ENCODE data around the gene TRIM54. TPM values are rescaled to one million over a fixed set of nuclear protein-coding genes. Genes with fewer than 3 reads are reported as not detected.

Gene TRIM54
- total RNA-seq, 2 donors from 2014 or later = 97.2 to 136 TPM

- no peaks in the 10 kb centered on the region for H3K36me3 ChIP-seq
- peaks cover 0 to 19% of the 10 kb centered on the region in 2 donors for H3K4me1 ChIP-seq
- DNase-seq (ENCODE audit: low spot score) = no peak
- no peaks in the 10 kb centered on the region for H3K9me3 ChIP-seq
- no peak overlapping the region for H3K4me3 ChIP-seq
- H3K27me3 ChIP-seq = no peaks in the 10 kb centered on the region
- peak overlapping the region; percentile 84 to 96 for H3K27ac ChIP-seq
- TF ChIP-seq CTCF (IDR thresholded peaks at IDR 0.05) = no peak
Observed at GRCh38 chr2:27281442-27281841, 787 bp upstream of the TRIM54 start.

GRCh38 chr2:27282892-27283291 is 663 bp downstream of the TRIM54 start:
- no peak for TF ChIP-seq CTCF (IDR thresholded peaks at IDR 0.05)
- no peaks in the 10 kb centered on the region for H3K36me3 ChIP-seq
- peak overlapping the region; percentile 48 to 65 for H3K4me3 ChIP-seq
- DNase-seq (ENCODE audit: low spot score) = no peak
- H3K9me3 ChIP-seq = no peaks in the 10 kb centered on the region
- H3K4me1 ChIP-seq = peaks cover 0 to 32% of the 10 kb centered on the region in 2 donors
- H3K27ac ChIP-seq = peak overlapping the region; percentile 84 to 96
- H3K27me3 ChIP-seq = no peaks in the 10 kb centered on the region

GRCh38 chr2:27284996-27285395 is 2.8 kb downstream of the TRIM54 start:
- Histone ChIP-seq H3K36me3 (no peaks in the 10 kb centered on the region), H3K4me3 (peak overlapping the region; percentile 48 to 65), H3K4me1 (peaks cover 0 to 42% of the 10 kb centered on the region in 2 donors), H3K9me3 (no peaks in the 10 kb centered on the region), H3K27me3 (no peaks in the 10 kb centered on the region), H3K27ac (peak overlapping the region; percentile 84 to 96)
- DNase-seq (ENCODE audit: low spot score) = no peak
- no peak for TF ChIP-seq CTCF (IDR thresholded peaks at IDR 0.05)

GRCh38 chr2:27285481-27285880 is 3.3 kb downstream of the TRIM54 start:
- no peaks in the 10 kb centered on the region for H3K36me3 ChIP-seq
- DNase-seq (ENCODE audit: low spot score) = no peak
- peak overlapping the region in 1 of 2 donors; percentile 19 for H3K27ac ChIP-seq
- H3K27me3 ChIP-seq = no peaks in the 10 kb centered on the region
- H3K4me1 ChIP-seq = peaks cover 0 to 37% of the 10 kb centered on the region in 2 donors
- H3K9me3 ChIP-seq = no peaks in the 10 kb centered on the region
- peak overlapping the region; percentile 48 to 65 for H3K4me3 ChIP-seq
- no peak for TF ChIP-seq CTCF (IDR thresholded peaks at IDR 0.05)

- TF ChIP-seq CTCF (IDR thresholded peaks at IDR 0.05) = no peak
- no peaks in the 10 kb centered on the region for H3K9me3 ChIP-seq
- no peaks in the 10 kb centered on the region for H3K27me3 ChIP-seq
- H3K36me3 ChIP-seq = no peaks in the 10 kb centered on the region
- peaks cover 0 to 35% of the 10 kb centered on the region in 2 donors for H3K4me1 ChIP-seq
- no peak overlapping the region for H3K4me3 ChIP-seq
- H3K27ac ChIP-seq = peak overlapping the region in 1 of 2 donors; percentile 21
- no peak for DNase-seq (ENCODE audit: low spot score)
Observed at GRCh38 chr2:27288610-27289009, 6.4 kb downstream of the TRIM54 start.

- Histone ChIP-seq H3K4me3 (no peak overlapping the region), H3K9me3 (no peaks in the 10 kb centered on the region), H3K27ac (no peak overlapping the region), H3K36me3 (no peaks in the 10 kb centered on the region), H3K27me3 (no peaks in the 10 kb centered on the region), H3K4me1 (peaks cover 0 to 48% of the 10 kb centered on the region in 2 donors)
- no peak for DNase-seq (ENCODE audit: low spot score)
- no peak for TF ChIP-seq CTCF (IDR thresholded peaks at IDR 0.05)
Observed at GRCh38 chr2:27290549-27290948, 8.3 kb downstream of the TRIM54 start.
